Stromal cell of bone marrow (primary cell): Measurements from ENCODE around the gene EPHB2.

Experiments
- DNase-seq: peaks from one replicate; pipeline ENCODE4 v3.0.0-alpha.2; 2012; ENCODE audit warnings: low read depth

EPHB2 gene

DNA sequence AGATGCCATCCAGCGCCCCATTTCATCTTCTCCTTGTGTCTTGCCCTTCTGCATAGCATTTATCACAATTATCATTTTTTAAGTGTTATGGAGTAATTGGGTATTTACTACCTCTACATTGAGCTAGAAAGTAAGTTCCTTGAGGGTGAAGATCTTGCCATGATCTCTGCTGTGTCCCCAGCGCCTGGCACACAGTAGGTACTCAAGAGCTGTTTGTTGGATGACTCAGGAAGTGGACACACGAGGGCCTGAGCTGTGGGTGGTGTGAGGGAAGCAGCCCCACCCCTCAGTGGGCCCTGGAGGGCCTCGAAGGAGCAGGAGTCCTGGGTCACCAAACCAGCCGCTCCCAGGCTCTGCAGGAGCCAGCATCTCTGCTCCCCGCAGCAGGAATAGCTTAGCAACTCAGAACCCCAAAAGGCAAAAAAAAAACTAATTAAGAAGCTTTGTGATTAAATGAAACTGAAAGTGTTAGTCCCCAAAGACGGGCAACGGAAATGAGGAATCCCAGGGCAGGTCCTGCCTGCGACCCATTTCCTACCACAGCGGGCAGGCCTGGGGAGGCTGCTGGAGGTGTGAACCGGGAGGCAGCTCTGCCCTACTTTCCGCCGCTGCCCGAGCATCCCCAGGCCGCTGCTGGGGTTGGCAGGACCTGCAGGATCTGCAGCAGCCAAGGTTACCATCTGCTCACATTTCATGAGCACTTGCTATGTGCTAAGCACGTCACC, 174.3 kb downstream of the EPHB2 start:
- DNase-seq, result no peak

DNA sequence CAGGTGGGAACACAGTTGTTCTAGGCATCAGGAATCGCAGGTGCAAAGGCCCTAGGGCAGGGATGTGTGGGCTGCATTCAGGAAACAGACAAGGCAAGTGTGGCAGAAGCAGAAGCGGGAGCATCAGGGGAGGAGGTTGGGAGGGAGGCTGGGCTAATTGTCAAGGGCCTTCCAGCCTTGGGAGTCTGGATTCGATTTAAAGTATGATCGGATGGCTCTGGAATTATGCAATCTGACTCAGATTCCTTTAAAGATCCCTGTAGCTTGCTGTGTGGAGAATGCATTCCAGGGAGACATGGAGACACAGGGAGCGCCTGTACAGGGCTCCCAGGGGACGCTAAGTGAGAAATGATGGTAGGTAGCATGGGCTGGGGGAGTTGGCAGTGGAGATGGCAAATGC, 175.6 kb downstream of the EPHB2 start:
- DNase-seq, result peak; percentile 44

DNA sequence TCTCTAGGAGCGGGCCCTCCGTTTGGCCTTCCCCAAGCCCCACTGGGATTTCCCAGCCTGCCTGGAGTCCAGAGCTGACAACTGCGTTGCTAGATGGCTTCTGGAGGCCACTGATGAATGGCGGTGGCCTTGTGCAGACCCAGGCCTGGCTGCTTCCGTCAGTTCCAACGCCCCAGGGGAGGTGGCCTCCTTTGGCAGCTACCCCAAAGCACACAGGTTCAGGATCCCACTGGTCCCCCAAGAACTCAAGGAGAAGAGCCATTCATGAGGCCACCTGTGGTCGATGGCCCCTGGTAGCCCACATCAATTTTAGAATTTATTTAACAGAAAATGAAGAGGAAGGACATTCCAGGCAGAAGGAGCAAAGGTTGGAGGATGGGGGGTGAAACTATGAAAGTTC, 176.9 kb downstream of the EPHB2 start:
- DNase-seq, result no peak

DNA sequence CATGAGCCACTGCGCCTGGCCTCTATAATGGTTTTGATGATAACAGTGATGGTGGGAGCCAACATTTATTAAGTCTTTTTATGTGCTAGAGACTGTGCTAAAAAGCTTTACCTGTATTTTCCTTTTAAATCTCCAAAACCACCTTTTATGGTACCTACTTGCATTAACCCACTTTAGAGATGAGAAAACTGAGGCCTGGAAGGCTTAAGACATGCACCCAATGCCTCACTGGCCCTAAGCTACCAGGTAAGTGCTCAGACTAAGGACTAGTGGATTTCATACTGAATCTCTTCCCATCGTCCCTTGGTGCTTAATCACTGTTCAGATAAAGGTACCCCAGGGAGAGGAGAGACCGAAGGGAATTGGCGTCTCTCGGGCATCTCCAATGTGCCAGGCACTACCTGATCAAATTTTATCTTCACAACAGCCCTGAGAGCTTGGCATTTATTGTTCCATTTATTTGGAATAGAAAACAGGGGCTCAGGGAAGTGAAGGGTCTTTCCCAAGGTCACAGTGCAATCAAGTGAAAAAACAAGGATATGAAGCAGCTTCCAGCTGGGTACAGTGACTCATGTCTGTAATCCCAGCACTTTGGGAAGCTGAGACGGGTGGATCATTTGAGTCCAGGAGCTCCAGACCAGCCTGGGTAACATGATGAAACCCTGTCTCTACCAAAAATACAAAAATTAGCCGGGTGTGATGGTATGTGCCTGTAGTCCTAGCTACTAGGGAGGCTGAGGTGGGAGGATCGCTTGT, 177.9 kb downstream of the EPHB2 start:
- DNase-seq, result peak; percentile 41

DNA sequence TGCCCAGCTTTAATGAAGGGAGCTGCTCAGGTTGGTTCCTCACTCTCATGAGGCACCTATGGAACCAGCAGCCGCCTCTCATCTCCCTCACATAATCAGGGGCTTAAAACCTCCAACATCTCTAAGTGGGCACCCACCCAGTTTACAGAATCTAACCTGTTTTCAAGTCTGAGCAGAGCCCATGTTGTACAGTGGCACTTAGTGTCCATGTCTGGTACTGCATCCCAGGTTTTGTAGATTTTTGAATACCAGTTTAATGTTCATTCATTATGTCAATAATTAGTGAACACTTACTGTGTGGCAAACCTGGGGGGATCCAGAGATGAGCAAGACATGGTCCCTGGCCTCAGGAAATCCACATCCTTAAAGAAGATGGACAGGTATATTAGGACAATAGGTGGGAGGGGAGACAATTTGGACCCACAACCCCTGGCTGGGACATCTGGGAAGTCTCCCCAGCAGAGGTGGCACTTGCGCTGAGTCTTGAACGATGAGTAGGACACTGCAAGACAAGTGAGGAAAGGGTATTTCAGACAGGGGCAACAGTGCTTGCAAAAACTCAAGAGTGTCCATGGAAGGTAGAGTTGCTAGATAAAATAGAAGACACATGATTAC, 178.7 kb downstream of the EPHB2 start:
- peak; percentile 14 for DNase-seq

DNA sequence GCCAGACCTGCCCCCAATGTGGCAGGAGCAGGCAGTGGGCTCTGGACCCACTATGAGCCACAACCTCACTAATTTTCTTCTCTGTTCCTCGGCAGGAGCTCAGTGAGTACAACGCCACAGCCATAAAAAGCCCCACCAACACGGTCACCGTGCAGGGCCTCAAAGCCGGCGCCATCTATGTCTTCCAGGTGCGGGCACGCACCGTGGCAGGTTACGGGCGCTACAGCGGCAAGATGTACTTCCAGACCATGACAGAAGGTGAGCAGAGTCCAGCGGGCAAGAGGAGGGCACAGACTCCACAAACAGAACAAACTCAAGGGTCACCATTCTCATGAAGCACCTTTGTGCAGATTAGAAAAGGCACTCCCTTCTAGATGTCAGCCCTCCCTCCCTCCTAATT, 182.2 kb downstream of the EPHB2 start:
- no peak for DNase-seq

DNA sequence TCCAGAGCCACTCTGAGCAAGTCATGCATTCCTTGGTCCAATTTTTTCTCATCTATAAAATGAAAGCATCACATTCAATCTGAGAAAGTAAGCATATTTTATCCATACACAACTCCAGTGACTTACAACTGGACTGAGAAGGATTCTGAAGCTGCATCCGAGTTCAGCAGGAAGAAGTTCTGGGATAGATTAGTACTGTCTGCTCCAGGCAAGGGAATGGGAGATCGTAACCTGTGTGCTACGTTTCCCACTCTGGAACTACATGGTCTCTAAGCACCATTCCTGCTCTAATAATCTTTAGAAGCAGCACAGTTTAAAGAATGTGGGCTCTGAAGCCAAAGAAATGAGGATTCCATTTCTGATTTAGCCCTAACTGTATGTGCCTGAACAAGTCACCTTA, 182.7 kb downstream of the EPHB2 start:
- DNase-seq, result no peak

DNA sequence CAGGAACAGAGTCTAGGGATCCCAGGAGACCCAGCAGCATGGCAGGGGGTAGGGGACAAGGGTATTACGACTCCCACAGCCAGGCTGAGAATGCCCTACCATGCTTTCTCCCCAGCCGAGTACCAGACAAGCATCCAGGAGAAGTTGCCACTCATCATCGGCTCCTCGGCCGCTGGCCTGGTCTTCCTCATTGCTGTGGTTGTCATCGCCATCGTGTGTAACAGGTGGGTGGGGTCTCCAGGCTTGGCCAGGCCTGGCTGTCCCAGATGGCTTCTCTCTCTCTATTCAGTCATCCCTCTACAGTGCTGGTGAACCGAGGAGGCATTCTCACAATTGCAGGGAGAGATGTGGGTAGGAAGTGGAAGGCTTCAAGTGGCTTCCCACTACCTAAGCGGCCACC, 184.7 kb downstream of the EPHB2 start:
- no peak for DNase-seq

DNA sequence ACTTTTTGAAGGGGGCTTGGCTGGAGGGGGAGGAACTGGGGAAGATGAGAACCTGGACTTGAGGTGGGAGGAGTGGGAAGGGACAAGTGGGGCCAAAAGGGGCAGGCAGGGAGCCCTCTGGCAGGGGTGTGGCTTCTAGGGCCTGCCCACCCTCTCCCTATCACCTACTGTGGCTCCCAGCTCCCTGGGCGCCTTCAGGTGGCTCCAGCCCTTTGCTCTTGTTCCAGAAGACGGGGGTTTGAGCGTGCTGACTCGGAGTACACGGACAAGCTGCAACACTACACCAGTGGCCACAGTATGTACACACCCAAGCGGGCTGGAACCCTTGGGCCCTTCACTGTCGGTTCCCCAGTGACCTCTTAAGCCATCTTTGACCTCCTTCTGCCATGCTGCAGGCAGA, 185.5 kb downstream of the EPHB2 start:
- DNase-seq, result no peak

DNA sequence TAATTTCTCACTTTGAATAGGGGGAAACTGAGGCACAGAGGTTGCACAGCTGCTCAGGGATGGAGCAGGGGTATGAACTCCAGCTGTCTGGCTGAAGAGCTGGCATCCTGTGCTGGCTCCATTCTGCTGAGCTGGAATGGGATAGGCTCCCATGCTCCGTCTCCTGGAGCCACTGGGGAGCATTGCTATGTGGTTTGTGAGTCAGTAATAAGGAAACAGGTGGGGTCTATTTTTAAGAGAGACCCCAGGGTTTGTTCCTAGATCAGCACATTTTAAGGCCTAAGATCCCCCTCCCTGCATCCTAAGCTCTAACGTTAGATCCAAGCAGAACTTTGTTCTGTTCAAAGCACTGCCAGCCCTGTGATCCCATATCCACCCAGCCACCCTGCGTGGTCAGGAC, 189.8 kb downstream of the EPHB2 start:
- no peak for DNase-seq

DNA sequence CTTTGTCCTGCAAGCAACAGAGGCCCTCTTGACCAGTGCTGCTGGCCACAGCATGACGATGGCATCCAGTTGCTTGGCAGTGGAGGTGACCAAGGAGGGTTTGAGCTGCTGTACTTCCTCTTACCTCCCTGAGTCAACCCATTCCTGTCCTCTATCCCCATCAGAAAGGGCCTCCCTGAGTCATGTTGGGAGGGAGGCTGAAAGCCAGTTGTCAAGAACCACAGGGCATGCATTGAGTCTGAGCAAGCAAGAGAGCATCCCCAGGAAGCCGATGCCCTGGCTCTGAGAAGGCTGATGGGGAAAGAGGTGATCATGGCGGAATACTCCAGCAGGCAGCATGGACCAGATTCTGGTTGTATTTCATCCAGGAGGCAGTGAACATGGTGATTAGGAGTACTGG, 192.5 kb downstream of the EPHB2 start:
- no peak for DNase-seq

DNA sequence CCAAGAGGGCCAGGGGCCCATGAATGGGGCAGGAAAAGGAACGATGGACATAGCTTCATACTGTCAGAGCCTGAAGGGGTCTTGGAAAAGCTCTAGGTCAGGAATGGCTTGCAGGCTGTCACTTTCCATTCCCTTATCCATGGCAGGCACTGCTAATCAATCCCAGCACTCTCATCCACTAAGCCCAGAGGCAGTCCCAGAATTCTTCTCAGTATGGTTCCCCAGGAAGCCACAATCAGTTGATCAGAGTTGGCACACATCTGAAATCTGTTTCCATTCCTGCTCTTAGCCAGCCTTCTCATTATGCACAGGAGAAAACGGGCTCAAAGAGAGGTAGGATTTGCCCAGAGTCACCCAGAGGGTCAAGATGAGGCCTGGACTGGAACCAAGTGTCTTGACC, 196.3 kb downstream of the EPHB2 start:
- no peak for DNase-seq

DNA sequence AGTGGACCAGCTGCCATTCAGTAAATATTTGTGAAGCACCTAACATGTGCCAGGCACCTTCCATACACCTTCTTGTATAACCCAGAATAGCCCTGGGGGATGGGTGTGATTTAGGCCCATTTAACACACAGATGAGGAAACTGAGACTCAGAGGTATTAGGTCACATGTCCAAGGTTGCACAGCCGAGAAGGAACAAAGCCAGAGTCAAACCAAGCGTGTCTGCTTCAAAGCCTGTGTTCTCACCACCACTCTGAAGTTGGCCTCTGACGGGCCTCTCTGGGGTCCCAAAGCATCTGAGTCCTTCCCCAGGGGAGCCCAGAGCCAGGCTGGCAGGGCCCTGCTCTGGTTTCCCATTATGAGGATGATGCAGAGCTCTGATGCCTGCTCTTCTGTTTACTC, 196.9 kb downstream of the EPHB2 start:
- DNase-seq, result no peak

DNA sequence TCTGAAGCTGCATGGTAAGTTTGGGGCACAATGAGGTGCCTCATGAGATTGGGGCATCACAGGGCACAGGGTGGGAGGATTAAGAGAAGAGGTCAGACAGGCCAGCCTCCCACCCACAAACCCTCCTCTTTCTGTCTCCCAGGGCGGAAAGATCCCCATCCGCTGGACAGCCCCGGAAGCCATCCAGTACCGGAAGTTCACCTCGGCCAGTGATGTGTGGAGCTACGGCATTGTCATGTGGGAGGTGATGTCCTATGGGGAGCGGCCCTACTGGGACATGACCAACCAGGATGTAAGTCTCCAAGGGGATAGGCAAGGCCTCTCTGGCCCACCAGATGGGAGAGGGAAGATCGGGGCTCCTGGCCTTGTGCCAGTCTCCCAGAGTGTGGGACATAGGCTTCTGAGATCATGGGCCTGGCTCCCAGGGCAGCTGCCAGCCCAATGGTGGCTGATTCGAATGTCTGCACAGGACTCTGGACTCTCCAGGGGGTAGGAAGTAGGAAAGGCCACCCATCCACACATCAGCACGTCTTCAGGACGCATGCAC, 198.3 kb downstream of the EPHB2 start:
- no peak for DNase-seq

DNA sequence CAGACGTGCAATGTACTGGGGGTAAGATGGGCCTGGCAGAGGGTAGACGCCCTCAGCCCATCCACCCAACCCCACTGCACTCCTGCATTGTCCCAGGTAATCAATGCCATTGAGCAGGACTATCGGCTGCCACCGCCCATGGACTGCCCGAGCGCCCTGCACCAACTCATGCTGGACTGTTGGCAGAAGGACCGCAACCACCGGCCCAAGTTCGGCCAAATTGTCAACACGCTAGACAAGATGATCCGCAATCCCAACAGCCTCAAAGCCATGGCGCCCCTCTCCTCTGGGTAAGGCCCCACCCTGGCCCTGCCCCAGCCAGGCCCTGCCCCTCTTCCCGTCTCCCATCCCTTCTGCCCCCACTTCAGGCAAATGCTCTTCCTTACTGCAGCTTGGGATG, 199.6 kb downstream of the EPHB2 start:
- no peak for DNase-seq

DNA sequence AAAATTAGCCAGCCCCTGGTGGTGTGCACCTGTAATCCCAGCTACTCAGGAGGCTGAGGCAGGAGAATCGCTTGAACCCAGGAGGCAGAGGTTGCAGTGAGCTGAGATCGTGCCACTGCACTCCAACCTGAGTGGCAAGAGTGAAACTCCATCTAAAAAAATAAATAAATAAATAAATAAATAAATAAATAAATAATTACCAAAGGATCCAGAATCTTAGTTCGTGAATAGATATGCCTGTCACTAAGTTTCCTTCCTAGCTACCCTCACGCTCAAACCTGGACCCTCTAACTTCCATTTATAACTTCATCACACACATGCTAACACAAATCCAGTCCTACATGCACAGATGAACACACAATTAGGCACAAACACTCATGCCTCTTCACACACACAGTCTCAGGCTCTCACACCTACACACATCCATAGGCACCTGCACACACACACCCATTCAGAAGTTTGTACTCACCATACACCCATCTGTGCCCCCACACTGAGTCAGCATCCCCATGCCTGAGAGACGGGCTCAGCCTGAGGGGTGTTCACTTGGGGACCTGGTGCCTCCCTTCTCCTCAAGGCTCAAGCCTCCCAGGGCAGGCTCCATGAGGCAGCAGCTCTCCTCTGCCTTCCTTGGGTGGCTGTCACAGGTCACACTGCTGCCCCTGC, 200.5 kb downstream of the EPHB2 start:
- no peak for DNase-seq

DNA sequence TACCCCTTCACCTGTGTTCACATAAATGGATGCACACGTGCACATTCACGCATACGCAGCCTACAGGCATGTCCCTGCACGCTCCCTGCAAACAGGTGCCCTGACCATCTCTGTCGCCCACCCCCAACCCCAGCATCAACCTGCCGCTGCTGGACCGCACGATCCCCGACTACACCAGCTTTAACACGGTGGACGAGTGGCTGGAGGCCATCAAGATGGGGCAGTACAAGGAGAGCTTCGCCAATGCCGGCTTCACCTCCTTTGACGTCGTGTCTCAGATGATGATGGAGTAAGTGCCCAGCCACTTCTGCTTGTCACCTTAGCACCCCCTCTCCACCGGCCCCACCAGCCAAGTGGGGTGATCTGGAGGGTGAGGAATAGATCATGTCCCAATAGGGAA, 201.7 kb downstream of the EPHB2 start:
- no peak for DNase-seq

DNA sequence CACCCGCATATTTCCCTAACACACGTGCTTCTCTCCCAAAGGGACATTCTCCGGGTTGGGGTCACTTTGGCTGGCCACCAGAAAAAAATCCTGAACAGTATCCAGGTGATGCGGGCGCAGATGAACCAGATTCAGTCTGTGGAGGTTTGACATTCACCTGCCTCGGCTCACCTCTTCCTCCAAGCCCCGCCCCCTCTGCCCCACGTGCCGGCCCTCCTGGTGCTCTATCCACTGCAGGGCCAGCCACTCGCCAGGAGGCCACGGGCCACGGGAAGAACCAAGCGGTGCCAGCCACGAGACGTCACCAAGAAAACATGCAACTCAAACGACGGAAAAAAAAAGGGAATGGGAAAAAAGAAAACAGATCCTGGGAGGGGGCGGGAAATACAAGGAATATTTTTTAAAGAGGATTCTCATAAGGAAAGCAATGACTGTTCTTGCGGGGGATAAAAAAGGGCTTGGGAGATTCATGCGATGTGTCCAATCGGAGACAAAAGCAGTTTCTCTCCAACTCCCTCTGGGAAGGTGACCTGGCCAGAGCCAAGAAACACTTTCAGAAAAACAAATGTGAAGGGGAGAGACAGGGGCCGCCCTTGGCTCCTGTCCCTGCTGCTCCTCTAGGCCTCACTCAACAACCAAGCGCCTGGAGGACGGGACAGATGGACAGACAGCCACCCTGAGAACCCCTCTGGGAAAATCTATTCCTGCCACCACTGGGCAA, 202.9 kb downstream of the EPHB2 start:
- DNase-seq, result no peak

DNA sequence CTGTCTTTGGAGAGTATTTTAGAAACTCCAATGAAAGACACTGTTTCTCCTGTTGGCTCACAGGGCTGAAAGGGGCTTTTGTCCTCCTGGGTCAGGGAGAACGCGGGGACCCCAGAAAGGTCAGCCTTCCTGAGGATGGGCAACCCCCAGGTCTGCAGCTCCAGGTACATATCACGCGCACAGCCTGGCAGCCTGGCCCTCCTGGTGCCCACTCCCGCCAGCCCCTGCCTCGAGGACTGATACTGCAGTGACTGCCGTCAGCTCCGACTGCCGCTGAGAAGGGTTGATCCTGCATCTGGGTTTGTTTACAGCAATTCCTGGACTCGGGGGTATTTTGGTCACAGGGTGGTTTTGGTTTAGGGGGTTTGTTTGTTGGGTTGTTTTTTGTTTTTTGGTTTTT, 203.5 kb downstream of the EPHB2 start:
- DNase-seq, result no peak

DNA sequence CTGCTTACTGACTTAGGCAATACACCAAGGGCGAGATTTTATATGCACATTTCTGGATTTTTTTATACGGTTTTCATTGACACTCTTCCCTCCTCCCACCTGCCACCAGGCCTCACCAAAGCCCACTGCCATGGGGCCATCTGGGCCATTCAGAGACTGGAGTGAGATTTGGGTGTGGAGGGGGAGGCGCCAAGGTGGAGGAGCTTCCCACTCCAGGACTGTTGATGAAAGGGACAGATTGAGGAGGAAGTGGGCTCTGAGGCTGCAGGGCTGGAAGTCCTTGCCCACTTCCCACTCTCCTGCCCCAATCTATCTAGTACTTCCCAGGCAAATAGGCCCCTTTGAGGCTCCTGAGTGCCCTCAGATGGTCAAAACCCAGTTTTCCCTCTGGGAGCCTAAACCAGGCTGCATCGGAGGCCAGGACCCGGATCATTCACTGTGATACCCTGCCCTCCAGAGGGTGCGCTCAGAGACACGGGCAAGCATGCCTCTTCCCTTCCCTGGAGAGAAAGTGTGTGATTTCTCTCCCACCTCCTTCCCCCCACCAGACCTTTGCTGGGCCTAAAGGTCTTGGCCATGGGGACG, 204.1 kb downstream of the EPHB2 start:
- no peak for DNase-seq

DNA sequence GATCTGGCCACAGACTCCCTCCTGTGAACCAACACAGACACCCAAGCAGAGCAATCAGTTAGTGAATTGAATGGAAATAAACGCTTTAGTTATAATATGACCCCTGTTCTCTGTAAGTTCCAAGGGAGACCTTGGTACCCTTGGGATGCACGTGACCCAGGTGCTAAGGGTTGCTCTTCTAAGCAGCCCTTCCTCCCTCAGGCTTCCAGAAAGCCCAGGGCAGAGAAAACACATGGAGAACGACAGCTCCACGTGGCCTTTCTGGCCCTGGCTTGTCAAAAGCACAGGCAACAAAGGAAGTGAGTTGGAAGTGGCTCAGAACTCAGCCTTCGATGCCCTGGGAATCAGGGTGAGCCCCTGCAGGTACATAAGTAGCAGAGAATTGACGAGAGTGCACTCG, 204.6 kb downstream of the EPHB2 start:
- DNase-seq, result no peak
